GM19452 (cell line): ENCODE measurements around the gene MTREX.
A peak's percentile ranks its signal among the peaks of the same experiment; 100 is the strongest.
"Not testable (repeated sequence)": the region's sequence is repeated elsewhere in the genome, so short reads cannot be mapped to it uniquely, and the experiment has no call there.

Experiments
- ATAC-seq: cut with Tn5 transposase; IDR thresholded peaks from one replicate; pipeline ENCODE4 v1.9.1; 2021; ENCODE audit not compliant: unreplicated experiment

MTREX gene

GRCh38 chr5:55307383-55308253 lies at the start of gene MTREX, which contains the start of gene DHX29:
TSS of gene MTREX (plus strand) at chr5:55307989. CDS start at chr5:55308014, 25 bp downstream.
TSS of gene DHX29 (minus strand) at chr5:55307694. CDS start at chr5:55307573, 121 bp downstream.
- ATAC-seq: peak; percentile 93

- no peak for ATAC-seq
Measured at GRCh38 chr5:55258339-55258738, 49.5 kb upstream of the MTREX start.

GRCh38 chr5:55276771-55277170 lies 31.0 kb upstream of the MTREX start:
- ATAC-seq: no peak

GRCh38 chr5:55278778-55279177 lies 29.0 kb upstream of the MTREX start:
- no peak for ATAC-seq

- no peak for ATAC-seq
Measured at GRCh38 chr5:55286411-55286933, 21.3 kb upstream of the MTREX start.

GRCh38 chr5:55289808-55290207 lies 18.0 kb upstream of the MTREX start:
- ATAC-seq: no peak

- no peak for ATAC-seq
Measured at GRCh38 chr5:55290991-55291390, 16.8 kb upstream of the MTREX start.

GRCh38 chr5:55294935-55295334 lies 12.9 kb upstream of the MTREX start:
- ATAC-seq: no peak

- ATAC-seq: no peak
Measured at GRCh38 chr5:55300890-55301289, 6.9 kb upstream of the MTREX start.

GRCh38 chr5:55303238-55303690 lies 4.5 kb upstream of the MTREX start:
- ATAC-seq: no peak

GRCh38 chr5:55304584-55304983 lies 3.2 kb upstream of the MTREX start:
- ATAC-seq: no peak

- ATAC-seq: no peak
Measured at GRCh38 chr5:55305345-55305744, 2.4 kb upstream of the MTREX start.

GRCh38 chr5:55306641-55307382 lies 977 bp upstream of the MTREX start:
- no peak for ATAC-seq

- ATAC-seq: no peak
Measured at GRCh38 chr5:55308254-55308836, 556 bp downstream of the MTREX start.

GRCh38 chr5:55313870-55314617 lies 6.3 kb downstream of the MTREX start:
- ATAC-seq: no peak

GRCh38 chr5:55316289-55316688 lies 8.5 kb downstream of the MTREX start:
- ATAC-seq: no peak

- ATAC-seq: no peak
Measured at GRCh38 chr5:55316837-55317236, 9.0 kb downstream of the MTREX start.

- ATAC-seq: not testable (repeated sequence)
Measured at GRCh38 chr5:55318237-55318636, 10.4 kb downstream of the MTREX start.

GRCh38 chr5:55319491-55319890 lies 11.7 kb downstream of the MTREX start:
- ATAC-seq: no peak

- ATAC-seq: no peak
Measured at GRCh38 chr5:55320571-55320970, 12.8 kb downstream of the MTREX start.

- ATAC-seq: no peak
Measured at GRCh38 chr5:55324006-55324405, 16.2 kb downstream of the MTREX start.
